ENCODE results near the gene PRMT3. TPM values are rescaled to one million over a fixed set of nuclear protein-coding genes. Genes with fewer than 3 reads are reported as not detected.

Gene PRMT3
- total RNA-seq, 2 donors from 2014 or later: 26.2 to 27.1 TPM

- no peaks in the 10 kb centered on the region for H3K36me3 ChIP-seq (ENCODE audit: control insufficient read depth, insufficient read depth, low read length)
- WGBS, 2 experiments (ENCODE audit: insufficient coverage in 1 of 2, insufficient read length in 1 of 2): 91 to 100% methylated on average over 1 to 2 of the region's 2 CpGs
- Mint-ChIP-seq H3K27me3 (ENCODE audit: insufficient read depth) (no peaks in the 10 kb centered on the region), H3K27ac (no peak overlapping the region), H3K4me1 (peaks cover 5% of the 10 kb centered on the region), H3K36me3 (ENCODE audit: low read depth) (no peaks in the 10 kb centered on the region), H3K9me3 (no peaks in the 10 kb centered on the region), H3K4me3 (no peak overlapping the region)
- no peaks in the 10 kb centered on the region for H3K27me3 ChIP-seq (ENCODE audit: control insufficient read depth, insufficient read depth, low read length, poor library complexity, severe bottlenecking)
- no peaks in the 10 kb centered on the region for H3K4me1 ChIP-seq (ENCODE audit: control insufficient read depth, insufficient read depth, low read length)
- no peak for TF ChIP-seq CTCF (conservative IDR thresholded peaks at IDR 0.05)
- no peak overlapping the region for H3K27ac ChIP-seq (ENCODE audit: low read depth, low read length)
- H3K9ac ChIP-seq (ENCODE audit: extremely low read depth, low read length, poor library complexity, severe bottlenecking): no peak overlapping the region
- H3K9me3 ChIP-seq (ENCODE audit: control insufficient read depth, low read length): no peaks in the 10 kb centered on the region
- no peak overlapping the region for H3K4me3 ChIP-seq (ENCODE audit: low read length)
- no peak for DNase-seq
These were observed 64.1 kb downstream of the PRMT3 start for GRCh38 chr11:20451568-20451967.

GRCh38 chr11:20452585-20452984 is 65.1 kb downstream of the PRMT3 start:
- Histone ChIP-seq H3K27ac (ENCODE audit: low read depth, low read length) (no peak overlapping the region), H3K9me3 (ENCODE audit: control insufficient read depth, low read length) (no peaks in the 10 kb centered on the region), H3K36me3 (ENCODE audit: control insufficient read depth, insufficient read depth, low read length) (no peaks in the 10 kb centered on the region), H3K9ac (ENCODE audit: extremely low read depth, low read length, poor library complexity, severe bottlenecking) (no peak overlapping the region), H3K27me3 (ENCODE audit: control insufficient read depth, insufficient read depth, low read length, poor library complexity, severe bottlenecking) (no peaks in the 10 kb centered on the region), H3K4me1 (ENCODE audit: control insufficient read depth, insufficient read depth, low read length) (no peaks in the 10 kb centered on the region), H3K4me3 (ENCODE audit: low read length) (no peak overlapping the region)
- no peak for TF ChIP-seq CTCF (conservative IDR thresholded peaks at IDR 0.05)
- Mint-ChIP-seq H3K36me3 (ENCODE audit: low read depth) (no peaks in the 10 kb centered on the region), H3K27me3 (ENCODE audit: insufficient read depth) (no peaks in the 10 kb centered on the region), H3K9me3 (no peaks in the 10 kb centered on the region), H3K27ac (no peak overlapping the region), H3K4me3 (no peak overlapping the region), H3K4me1 (no peaks in the 10 kb centered on the region)
- 84 to 100% methylated on average over 1 to 2 of the region's 2 CpGs for WGBS, 2 experiments (ENCODE audit: insufficient coverage in 1 of 2, insufficient read length in 1 of 2)
- DNase-seq: no peak

GRCh38 chr11:20453657-20454316 is 66.3 kb downstream of the PRMT3 start:
- H3K4me3 Mint-ChIP-seq: no peak overlapping the region
- Histone ChIP-seq H3K27me3 (ENCODE audit: control insufficient read depth, insufficient read depth, low read length, poor library complexity, severe bottlenecking) (no peaks in the 10 kb centered on the region), H3K9ac (ENCODE audit: extremely low read depth, low read length, poor library complexity, severe bottlenecking) (no peak overlapping the region), H3K36me3 (ENCODE audit: control insufficient read depth, insufficient read depth, low read length) (no peaks in the 10 kb centered on the region), H3K4me1 (ENCODE audit: control insufficient read depth, insufficient read depth, low read length) (no peaks in the 10 kb centered on the region), H3K4me3 (ENCODE audit: low read length) (no peak overlapping the region), H3K9me3 (ENCODE audit: control insufficient read depth, low read length) (no peaks in the 10 kb centered on the region), H3K27ac (ENCODE audit: low read depth, low read length) (no peak overlapping the region)
- no peaks in the 10 kb centered on the region for H3K4me1 Mint-ChIP-seq
- no peak for TF ChIP-seq CTCF (conservative IDR thresholded peaks at IDR 0.05)
- 86 to 89% methylated on average over 1 to 4 of the region's 4 CpGs for WGBS, 2 experiments (ENCODE audit: insufficient coverage in 1 of 2, insufficient read length in 1 of 2)
- DNase-seq: no peak
- no peaks in the 10 kb centered on the region for H3K27me3 Mint-ChIP-seq (ENCODE audit: insufficient read depth)
- no peak overlapping the region for H3K27ac Mint-ChIP-seq
- H3K9me3 Mint-ChIP-seq: no peaks in the 10 kb centered on the region
- H3K36me3 Mint-ChIP-seq (ENCODE audit: low read depth): no peaks in the 10 kb centered on the region
